Neural cell (in vitro differentiated cells): ENCODE results near the gene SH2D1B. TPM values are rescaled to one million over a fixed set of nuclear protein-coding genes. Genes with fewer than 3 reads are reported as not detected.
"Not testable (repeated sequence)": the region's sequence is repeated elsewhere in the genome, so short reads cannot be mapped to it uniquely, and the experiment has no call there.

Experiments used
- H2AFZ ChIP-seq: fragments of 200-600, 300-800 bp; sonication (generic), shearing (Covaris generic); 2 replicates; pipeline ENCODE4 v1.6.0; 2014; ENCODE audit warnings: low read depth, mild to moderate bottlenecking, antibody characterized with exemption, low read length, moderate library complexity
- H3F3A ChIP-seq: fragments of 200-600 bp; shearing (Covaris generic); 2 replicates; pipeline ENCODE4 v1.6.1; 2016; ENCODE audit warnings: mild to moderate bottlenecking, moderate library complexity, mixed read lengths, antibody characterized with exemption, low read length; ENCODE audit not compliant: insufficient read depth, poor library complexity, severe bottlenecking
- H3K27ac ChIP-seq: fragments of 200-600, 300-800 bp; sonication (generic), shearing (Covaris generic); 2 replicates; pipeline ENCODE4 v1.5.1; 2014; ENCODE audit warnings: mild to moderate bottlenecking, low read length, moderate library complexity
- H3K27me3 ChIP-seq: fragments of 300-800, 200-600 bp; sonication (generic), shearing (Covaris generic); 2 replicates; pipeline ENCODE4 v1.6.0; 2014; ENCODE audit warnings: mild to moderate bottlenecking, low read depth, low read length, moderate library complexity; ENCODE audit not compliant: insufficient read depth
- H3K36me3 ChIP-seq: fragments of 300-800, 200-600 bp; sonication (generic), shearing (Covaris generic); 2 replicates; pipeline ENCODE4 v1.5.1; 2014; ENCODE audit warnings: mild to moderate bottlenecking, antibody characterized with exemption, low read length, moderate library complexity; ENCODE audit not compliant: insufficient read depth
- H3K4me2 ChIP-seq: fragments of 300-800, 200-600 bp; sonication (generic), shearing (Covaris generic); 2 replicates; pipeline ENCODE4 v1.6.0; 2014; ENCODE audit warnings: mild to moderate bottlenecking, low read length
- H3K4me3 ChIP-seq: fragments of 300-800, 200-600 bp; sonication (generic), shearing (Covaris generic); 2 replicates; pipeline ENCODE4 v1.5.1; 2014; ENCODE audit warnings: mild to moderate bottlenecking, low read length, moderate library complexity
- H3K79me2 ChIP-seq: fragments of 200-600 bp; shearing (Covaris generic); replicated peaks from 2 replicates; pipeline ENCODE4 v1.6.0; 2014; ENCODE audit warnings: mild to moderate bottlenecking, low read length, moderate library complexity; ENCODE audit not compliant: insufficient read depth
- H3K9ac ChIP-seq: fragments of 300-800, 200-600 bp; sonication (generic), shearing (Covaris generic); 2 replicates; pipeline ENCODE4 v1.6.1; 2016; ENCODE audit warnings: mild to moderate bottlenecking, low read length, mixed read lengths
- H3K9me2 ChIP-seq: fragments of 200-600 bp; shearing (Covaris generic); 2 replicates; pipeline ENCODE4 v1.6.1; 2016; ENCODE audit warnings: mild to moderate bottlenecking, low read length, mixed read lengths; ENCODE audit not compliant: insufficient read depth
- H3K9me3 ChIP-seq: fragments of 200-600, 300-800 bp; sonication (generic), shearing (Covaris generic); 2 replicates; pipeline ENCODE4 v1.6.1; 2016; ENCODE audit warnings: mild to moderate bottlenecking, mixed run types, low read length, moderate library complexity, mixed read lengths
- H4K20me1 ChIP-seq: fragments of 200-600 bp; shearing (Covaris generic); 2 replicates; pipeline ENCODE4 v1.6.1; 2016; ENCODE audit warnings: mild to moderate bottlenecking, mixed run types; ENCODE audit not compliant: insufficient read depth
- CTCF ChIP-seq: fragments of 450-650 bp; IDR thresholded peaks from 2 replicates; pipeline ENCODE4 v1.5.1; 2014; ENCODE audit warnings: antibody characterized with exemption, mild to moderate bottlenecking, moderate library complexity; ENCODE audit not compliant: poor library complexity, severe bottlenecking
- EP300 ChIP-seq: fragments of 450-650 bp; conservative IDR thresholded peaks from 2 replicates; pipeline ENCODE4 v1.6.1; 2014; ENCODE audit warnings: antibody characterized with exemption, mild to moderate bottlenecking, moderate library complexity; ENCODE audit not compliant: poor library complexity, severe bottlenecking
- EZH2 ChIP-seq: fragments of 200-600, 300-800 bp; shearing (Covaris generic), sonication (generic); IDR thresholded peaks from 2 replicates; pipeline ENCODE4 v1.6.1; 2014; ENCODE audit warnings: antibody characterized with exemption, low read length, borderline replicate concordance, mild to moderate bottlenecking; ENCODE audit not compliant: insufficient read depth, poor library complexity, severe bottlenecking
- MXI1 ChIP-seq: fragments of 450-650 bp; conservative IDR thresholded peaks from 2 replicates; pipeline ENCODE4 v1.6.1; 2014; ENCODE audit warnings: antibody characterized with exemption, mild to moderate bottlenecking; ENCODE audit not compliant: poor library complexity, severe bottlenecking
- POLR2AphosphoS5 ChIP-seq: IDR thresholded peaks from 2 replicates; pipeline ENCODE4 v1.6.1; 2012
- RAD21 ChIP-seq: fragments of 450-650 bp; conservative IDR thresholded peaks from 2 replicates; pipeline ENCODE4 v1.6.1; 2014; ENCODE audit warnings: antibody characterized with exemption, mild to moderate bottlenecking, moderate library complexity
- REST ChIP-seq: IDR thresholded peaks from 2 replicates; pipeline ENCODE4 v1.6.1; 2012; ENCODE audit warnings: borderline replicate concordance
- SMC3 ChIP-seq: fragments of 450-650 bp; conservative IDR thresholded peaks from 2 replicates; pipeline ENCODE4 v1.6.1; 2014; ENCODE audit warnings: antibody characterized with exemption, mild to moderate bottlenecking, moderate library complexity; ENCODE audit not compliant: poor library complexity
- TAF1 ChIP-seq: IDR thresholded peaks from 2 replicates; pipeline ENCODE4 v1.6.1; 2012; ENCODE audit warnings: low read depth
- polyA plus RNA-seq: library from polyadenylated mRNA; depleted of rRNA; stranded (reverse); fragments of >200 nt; gene quantifications from 2 replicates; pipeline ENCODE4 v1.2.3, GENCODE V29; 2014

SH2D1B gene
- polyA plus RNA-seq, 1 donor from 2014 or later, result not detected

GRCh38 chr1:162444903-162445302 is 33.0 kb upstream of the SH2D1B start:
- Histone ChIP-seq H3F3A (no peaks in the 10 kb centered on the region), H3K36me3 (no peaks in the 10 kb centered on the region), H2AFZ (no peak overlapping the region), H3K9ac (no peak overlapping the region), H3K4me2 (no peak overlapping the region), H4K20me1 (no peaks in the 10 kb centered on the region), H3K4me3 (no peak overlapping the region), H3K27me3 (no peaks in the 10 kb centered on the region), H3K79me2 (no peaks in the 10 kb centered on the region), H3K9me3 (no peaks in the 10 kb centered on the region), H3K9me2 (no peaks in the 10 kb centered on the region), H3K27ac (no peak overlapping the region)
- TF ChIP-seq SMC3, result no peak
- no peak for TF ChIP-seq POLR2AphosphoS5
- TF ChIP-seq EP300, result no peak
- TF ChIP-seq RAD21, result no peak
- TF ChIP-seq CTCF, result no peak
- no peak for TF ChIP-seq MXI1
- no peak for TF ChIP-seq REST
- TF ChIP-seq TAF1, result no peak
- TF ChIP-seq EZH2, result no peak

GRCh38 chr1:162432977-162433713 is 21.2 kb upstream of the SH2D1B start:
- H3K27me3 ChIP-seq, H3K79me2 ChIP-seq, H4K20me1 ChIP-seq, H2AFZ ChIP-seq, H3K9me3 ChIP-seq, H3K4me3 ChIP-seq, H3F3A ChIP-seq, H3K36me3 ChIP-seq, H3K4me2 ChIP-seq, H3K9me2 ChIP-seq, H3K9ac ChIP-seq, H3K27ac ChIP-seq: not testable (repeated sequence)
